22Rv1 (cell line): Measurements from ENCODE around the gene MTPN.

Experiments used
- CTCF ChIP-seq: fragments of 450-650 bp; IDR thresholded peaks from 2 replicates; pipeline ENCODE4 v1.5.1; 2017; ENCODE audit warnings: mild to moderate bottlenecking
- ZFX ChIP-seq: fragments of 450-650 bp; IDR thresholded peaks from 2 replicates; pipeline ENCODE4 v1.6.1; 2017; ENCODE audit warnings: antibody characterized with exemption, borderline replicate concordance

- TF ChIP-seq CTCF (no peak), ZFX (no peak)
These were observed 42.5 kb downstream of the MTPN start for GRCh38 chr7:135934651-135935050.
